OCI-LY1 (cell line): ENCODE data around the gene FBXW9.

Source experiments
- H2AFZ ChIP-seq: fragments of 200-600 bp; sonication (generic), shearing (Covaris generic); 2 replicates; pipeline ENCODE4 v1.6.0; 2014; ENCODE audit warnings: antibody characterized with exemption, mild to moderate bottlenecking, low read length
- H3F3A ChIP-seq: fragments of 200-600 bp; sonication (generic), shearing (Covaris generic); 2 replicates; pipeline ENCODE4 v1.6.0; 2014; ENCODE audit warnings: mild to moderate bottlenecking, antibody characterized with exemption, low read length, moderate library complexity; ENCODE audit not compliant: insufficient read depth
- H3K27ac ChIP-seq: fragments of 200-600 bp; sonication (generic); 2 replicates; pipeline ENCODE4 v1.5.1; 2014; ENCODE audit warnings: low read length, mixed run types, mild to moderate bottlenecking, low read depth; ENCODE audit not compliant: poor library complexity, severe bottlenecking
- H3K27me3 ChIP-seq: fragments of 200-600 bp; sonication (generic); 2 replicates; pipeline ENCODE4 v1.6.0; 2014; ENCODE audit warnings: antibody characterized with exemption, mild to moderate bottlenecking, low read length, moderate library complexity; ENCODE audit not compliant: insufficient read depth
- H3K36me3 ChIP-seq: fragments of 200-600 bp; sonication (generic); 2 replicates; pipeline ENCODE4 v1.6.1; 2014; ENCODE audit warnings: mild to moderate bottlenecking, antibody characterized with exemption, low read length, moderate library complexity, mixed read lengths; ENCODE audit not compliant: insufficient read depth
- H3K4me1 ChIP-seq: fragments of 200-600 bp; sonication (generic); 2 replicates; pipeline ENCODE4 v1.5.1; 2014; ENCODE audit warnings: mild to moderate bottlenecking, low read length, moderate library complexity; ENCODE audit not compliant: insufficient read depth, severe bottlenecking
- H3K4me2 ChIP-seq: fragments of 200-600 bp; sonication (generic), shearing (Covaris generic); 2 replicates; pipeline ENCODE4 v1.6.1; 2014; ENCODE audit warnings: low read length
- H3K4me3 ChIP-seq: fragments of 200-600 bp; sonication (generic); 2 replicates; pipeline ENCODE4 v1.5.1; 2014; ENCODE audit warnings: low read length, low read depth, mild to moderate bottlenecking, mixed read lengths; ENCODE audit not compliant: poor library complexity, severe bottlenecking
- H3K79me2 ChIP-seq: fragments of 200-600 bp; shearing (Covaris generic); 2 replicates; pipeline ENCODE4 v1.6.1; 2016; ENCODE audit warnings: mixed run types, low read length, mixed read lengths; ENCODE audit not compliant: insufficient read depth
- H3K9ac ChIP-seq: fragments of 200-600 bp; sonication (generic), shearing (Covaris generic); 2 replicates; pipeline ENCODE4 v1.6.1; 2014; ENCODE audit warnings: mild to moderate bottlenecking, low read length, mixed read lengths
- H3K9me2 ChIP-seq: fragments of 200-600 bp; sonication (generic), shearing (Covaris generic); 2 replicates; pipeline ENCODE4 v1.6.1; 2014; ENCODE audit warnings: low read depth, mild to moderate bottlenecking, low read length, mixed read lengths
- H3K9me3 ChIP-seq: fragments of 200-600 bp; shearing (Covaris generic); 2 replicates; pipeline ENCODE4 v1.6.1; 2014; ENCODE audit warnings: low read length, mixed read lengths
- H4K20me1 ChIP-seq: fragments of 200-600 bp; sonication (generic), shearing (Covaris generic); 2 replicates; pipeline ENCODE4 v1.6.0; 2016; ENCODE audit warnings: mild to moderate bottlenecking, low read length; ENCODE audit not compliant: insufficient read depth
- CTCF ChIP-seq: fragments of 200-600 bp; sonication (generic), shearing (Covaris generic); IDR thresholded peaks from 2 replicates; pipeline ENCODE4 v1.5.1; 2017; ENCODE audit warnings: mild to moderate bottlenecking, antibody characterized with exemption, low read length, moderate library complexity, mixed read lengths
- EZH2 ChIP-seq: fragments of 200-600 bp; sonication (generic), shearing (Covaris generic); IDR thresholded peaks from 2 replicates; pipeline ENCODE4 v1.8.0; 2017; ENCODE audit warnings: borderline replicate concordance, mixed run types, mild to moderate bottlenecking, antibody characterized with exemption, low read length, moderate library complexity, mixed read lengths

The FBXW9 gene

DNA sequence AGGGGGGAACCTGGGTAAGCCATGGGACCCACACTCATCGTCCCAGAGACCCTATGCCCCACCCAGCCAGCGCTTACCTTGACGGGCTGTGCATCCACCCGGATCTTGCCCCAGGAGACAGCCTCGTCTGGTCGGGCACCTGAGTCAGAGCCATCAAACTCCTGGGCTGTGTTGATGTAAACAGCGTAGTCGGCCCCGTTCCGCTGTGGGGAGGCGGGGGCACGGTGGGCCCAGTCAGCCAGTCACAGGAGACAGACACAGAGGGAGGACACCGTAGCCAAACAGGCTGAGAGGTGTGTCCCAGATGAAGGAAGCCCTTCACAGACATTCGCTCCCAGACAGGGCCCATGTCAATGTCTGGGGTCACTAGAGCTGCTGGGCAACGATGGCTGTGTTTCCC, 20.5 kb downstream of the FBXW9 start:
- H3K79me2 ChIP-seq, result 0 out of 2 replicates have a peak, but pooled peaks cover 4% of the 10 kb centered on the region
- H3F3A ChIP-seq, result no peaks in the 10 kb centered on the region
- no peak overlapping the region for H3K9ac ChIP-seq
- no peak overlapping the region for H3K4me2 ChIP-seq
- H2AFZ ChIP-seq, result no peak overlapping the region
- no peak overlapping the region for H3K27ac ChIP-seq
- no peaks in the 10 kb centered on the region for H3K9me2 ChIP-seq
- H3K27me3 ChIP-seq, result no peaks in the 10 kb centered on the region
- TF ChIP-seq EZH2 (no peak), CTCF (no peak)
- H4K20me1 ChIP-seq, result no peaks in the 10 kb centered on the region
- H3K36me3 ChIP-seq, result peaks cover 69% of the 10 kb centered on the region
- no peak overlapping the region for H3K4me3 ChIP-seq
- no peaks in the 10 kb centered on the region for H3K9me3 ChIP-seq
- no peaks in the 10 kb centered on the region for H3K4me1 ChIP-seq

- peaks cover 69% of the 10 kb centered on the region for H3K36me3 ChIP-seq
- H3K27me3 ChIP-seq, result no peaks in the 10 kb centered on the region
- H3K4me3 ChIP-seq, result no peak overlapping the region
- 0 out of 2 replicates have a peak, but pooled peaks cover 4% of the 10 kb centered on the region for H3K79me2 ChIP-seq
- H3K9me2 ChIP-seq, result no peaks in the 10 kb centered on the region
- no peak overlapping the region for H2AFZ ChIP-seq
- H4K20me1 ChIP-seq, result no peaks in the 10 kb centered on the region
- no peak for TF ChIP-seq EZH2
- TF ChIP-seq CTCF, result no peak
- H3K9me3 ChIP-seq, result no peaks in the 10 kb centered on the region
- H3K27ac ChIP-seq, result no peak overlapping the region
- peaks cover 4% of the 10 kb centered on the region for H3K4me1 ChIP-seq
- no peaks in the 10 kb centered on the region for H3F3A ChIP-seq
- no peak overlapping the region for H3K9ac ChIP-seq
- no peak overlapping the region for H3K4me2 ChIP-seq
Measured at GRCh38 chr19:12675399-12675798, 21.0 kb downstream of the FBXW9 start.

- TF ChIP-seq EZH2 (no peak), CTCF (no peak)
- Histone ChIP-seq H4K20me1 (no peaks in the 10 kb centered on the region), H3K79me2 (no peaks in the 10 kb centered on the region), H3K36me3 (peaks cover 47% of the 10 kb centered on the region), H3F3A (no peaks in the 10 kb centered on the region), H3K9ac (no peak overlapping the region), H3K9me3 (no peaks in the 10 kb centered on the region), H2AFZ (no peak overlapping the region), H3K27ac (no peak overlapping the region), H3K27me3 (no peaks in the 10 kb centered on the region), H3K4me2 (no peak overlapping the region), H3K4me1 (peaks cover 20% of the 10 kb centered on the region), H3K9me2 (no peaks in the 10 kb centered on the region), H3K4me3 (no peak overlapping the region)
Measured at GRCh38 chr19:12672744-12673143, 23.7 kb downstream of the FBXW9 start.
